ENCODE data around the gene RAPGEF1.
"Not testable (repeated sequence)": the region's sequence is repeated elsewhere in the genome, so short reads cannot be mapped to it uniquely, and the experiment has no call there.

Gene RAPGEF1

DNA sequence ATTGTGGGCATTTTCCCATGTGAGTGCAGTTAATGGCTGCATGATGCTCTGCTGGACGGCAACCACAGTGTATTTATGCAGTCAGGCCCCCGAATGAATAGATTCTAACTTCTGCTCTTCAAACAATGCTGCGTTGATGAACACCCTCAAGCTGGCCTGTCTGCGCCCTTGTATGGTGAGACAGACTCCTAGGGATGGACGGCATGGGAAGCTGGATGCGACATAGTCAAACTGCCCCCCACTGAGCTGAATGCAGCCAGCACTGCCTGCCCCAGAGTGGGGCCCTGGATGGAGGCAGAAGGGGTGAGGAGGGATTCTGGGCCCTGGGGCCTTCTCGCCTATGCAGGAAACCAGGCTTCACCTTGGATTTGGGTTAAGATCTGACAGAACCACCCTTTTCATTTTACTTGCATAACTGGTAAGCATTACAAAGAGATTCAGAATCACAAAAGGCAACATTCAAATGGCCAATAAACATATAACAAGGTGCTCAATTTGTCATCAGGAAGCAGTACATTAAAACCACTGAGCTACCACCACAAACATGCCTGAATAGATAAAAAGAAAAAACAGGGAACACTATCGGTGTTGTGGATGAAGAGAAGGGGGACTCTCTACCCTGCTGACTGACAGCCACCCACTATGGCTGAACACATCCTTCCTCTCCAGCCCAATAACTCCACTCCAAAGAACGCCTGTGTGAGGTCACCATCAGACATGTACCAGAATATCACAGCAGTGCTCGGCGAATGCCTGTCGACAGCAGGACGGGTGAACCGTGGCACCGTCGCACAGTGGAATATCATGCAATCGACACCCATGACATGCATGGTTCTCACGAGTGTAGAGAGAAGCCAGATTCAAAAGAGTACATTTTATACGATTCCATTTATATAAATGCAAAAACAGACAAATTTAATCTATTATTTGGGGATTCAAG, 79.1 kb downstream of the RAPGEF1 start:
- TF ChIP-seq JUND (IDR thresholded peaks at IDR 0.05; ENCODE audit: low read depth) = no peak
- no peak for DNase-seq (ENCODE audit: low read depth in 1 of 2, low spot score in 1 of 2)
- in situ Hi-C loops (cut with HindIII; ENCODE audit: low pct_unique_long_range_greater_than_20kb, low sequenced_read_pairs) = no loop called here

DNA sequence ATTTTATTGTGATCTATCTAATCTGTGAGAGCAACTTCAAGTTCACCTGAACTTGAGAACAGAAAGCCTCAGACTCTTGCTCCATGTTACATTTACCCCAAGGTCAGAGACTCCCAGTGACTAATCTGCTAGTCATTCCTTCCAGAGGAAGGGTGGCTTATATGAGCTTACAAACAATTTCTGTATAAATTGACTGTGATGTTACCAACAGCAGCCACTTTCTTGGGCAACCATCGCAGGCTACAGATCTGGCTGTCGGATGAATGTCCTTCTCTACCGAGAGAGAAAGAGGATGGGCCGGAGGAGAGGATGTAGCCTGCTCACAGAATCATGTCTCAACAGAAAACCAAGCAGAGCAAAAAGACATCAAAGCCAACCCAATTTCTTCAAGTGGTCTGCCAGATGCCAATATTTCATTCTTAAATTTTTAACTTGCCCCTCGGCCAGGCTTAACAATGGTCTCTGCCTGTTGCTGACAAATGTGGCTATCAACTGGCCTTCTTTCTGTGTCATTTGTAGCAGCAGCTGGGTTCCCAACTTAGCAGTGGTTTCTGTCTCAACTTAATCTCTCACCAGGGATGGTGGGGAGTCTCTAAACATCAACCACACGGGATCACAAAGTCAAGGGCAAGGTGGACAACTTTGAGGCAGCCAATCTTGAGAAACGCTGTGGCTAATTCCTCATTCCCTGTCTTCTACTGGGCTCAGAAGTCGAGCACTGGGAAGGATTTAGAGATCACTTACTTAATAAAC, 81.3 kb downstream of the RAPGEF1 start:
- no peak for DNase-seq (ENCODE audit: low read depth in 1 of 2, low spot score in 1 of 2)
- no peak for TF ChIP-seq JUND (IDR thresholded peaks at IDR 0.05; ENCODE audit: low read depth)
- in situ Hi-C loops (cut with HindIII; ENCODE audit: low pct_unique_long_range_greater_than_20kb, low sequenced_read_pairs) = no loop called here

DNA sequence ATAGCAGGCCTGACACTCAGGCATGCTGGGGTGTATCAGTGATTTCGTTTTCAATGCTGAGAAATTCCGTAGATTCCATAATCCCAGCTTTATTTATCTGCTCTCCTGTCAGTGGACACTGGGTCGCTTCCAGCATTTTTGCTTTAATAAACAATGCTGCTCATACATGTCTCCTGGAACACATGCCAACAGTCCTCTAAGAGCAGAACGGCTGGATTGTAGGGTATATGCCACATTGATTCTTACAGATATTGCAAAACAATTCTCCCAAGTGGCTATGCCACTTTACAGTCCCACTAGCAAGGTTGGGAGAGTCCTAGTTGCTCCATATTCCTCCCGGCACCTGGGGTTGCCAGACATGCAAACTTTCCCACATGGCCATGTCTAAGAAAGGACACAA, 81.9 kb downstream of the RAPGEF1 start:
- TF ChIP-seq JUND (IDR thresholded peaks at IDR 0.05; ENCODE audit: low read depth) = no peak
- in situ Hi-C loops (cut with HindIII; ENCODE audit: low pct_unique_long_range_greater_than_20kb, low sequenced_read_pairs) = no loop called here
- peak in 1 of 2 experiments; percentile 84 for DNase-seq (ENCODE audit: low read depth in 1 of 2, low spot score in 1 of 2)

DNA sequence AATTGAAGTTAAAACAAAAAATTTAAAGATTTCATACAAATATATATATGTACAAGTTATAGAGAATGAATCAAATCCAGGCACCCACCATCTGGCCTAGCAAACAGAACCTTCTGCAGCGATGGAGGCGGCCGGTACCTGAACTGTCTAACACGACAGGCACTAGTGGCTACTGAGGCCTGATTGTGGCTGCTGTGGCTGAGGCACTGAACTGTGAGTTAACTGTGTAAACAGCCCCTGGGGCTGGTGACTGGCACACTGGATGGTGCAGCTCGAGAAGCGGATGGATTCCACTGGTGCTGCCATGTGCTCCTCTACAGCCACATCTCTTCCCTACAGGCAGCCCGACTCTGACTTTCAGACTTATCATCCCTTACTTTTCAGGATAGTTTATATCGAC, 82.4 kb downstream of the RAPGEF1 start:
- no peak for TF ChIP-seq JUND (IDR thresholded peaks at IDR 0.05; ENCODE audit: low read depth)
- in situ Hi-C loops (cut with HindIII; ENCODE audit: low pct_unique_long_range_greater_than_20kb, low sequenced_read_pairs) = no loop called here
- DNase-seq (ENCODE audit: low read depth in 1 of 2, low spot score in 1 of 2) = peak in 1 of 2 experiments; percentile 81

DNA sequence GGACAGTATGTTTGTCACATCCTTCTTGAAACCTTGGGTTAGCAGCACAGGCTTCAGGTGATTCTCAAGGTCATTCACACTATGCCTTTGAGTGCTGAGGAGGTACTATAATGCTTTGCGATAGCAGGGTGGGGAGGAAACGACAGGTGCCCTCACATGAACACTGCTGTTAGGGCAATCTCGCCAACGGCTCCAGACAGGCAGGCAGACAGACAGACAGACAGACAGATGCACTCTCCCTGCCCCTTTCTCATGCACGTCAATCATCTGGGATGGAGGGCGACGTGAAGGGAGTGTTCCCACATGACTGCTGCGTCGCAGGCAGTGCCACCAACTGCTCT, 82.9 kb downstream of the RAPGEF1 start:
- in situ Hi-C loops (cut with HindIII; ENCODE audit: low pct_unique_long_range_greater_than_20kb, low sequenced_read_pairs) = no loop called here
- TF ChIP-seq JUND (IDR thresholded peaks at IDR 0.05; ENCODE audit: low read depth) = no peak
- DNase-seq (ENCODE audit: low read depth in 1 of 2, low spot score in 1 of 2) = no peak

DNA sequence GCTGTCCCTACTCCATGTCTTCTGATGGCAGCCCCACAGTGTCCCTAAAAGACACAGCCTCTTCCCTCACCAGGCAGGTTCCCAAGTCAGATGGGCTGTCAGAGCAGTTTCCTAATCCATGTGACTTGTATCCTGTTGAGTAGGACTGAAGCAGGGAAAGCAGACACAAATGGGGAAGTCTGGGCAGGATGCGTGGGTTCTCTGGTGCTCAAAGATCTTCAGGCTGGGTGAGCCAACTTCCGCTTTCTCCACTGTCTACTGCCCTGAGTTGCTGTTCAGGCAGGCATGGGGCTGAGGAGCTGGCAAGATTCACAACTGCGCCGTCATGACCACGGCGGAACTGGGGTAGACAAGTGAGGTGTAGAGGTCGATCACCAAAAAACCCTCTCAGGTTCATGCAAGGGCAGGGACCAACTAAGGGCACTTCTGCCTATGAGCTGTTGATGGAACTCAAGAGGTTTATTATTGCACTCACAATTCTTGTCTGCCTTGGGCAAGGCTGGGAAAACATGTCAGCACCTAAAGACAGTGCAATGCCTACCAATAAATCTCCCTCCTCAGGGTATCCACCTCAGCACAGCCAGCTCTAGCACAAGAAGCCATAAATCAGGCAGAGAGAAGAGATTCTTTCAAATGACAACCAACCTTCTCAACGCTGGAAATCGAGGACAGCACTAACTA, 83.4 kb downstream of the RAPGEF1 start:
- DNase-seq (ENCODE audit: low read depth in 1 of 2, low spot score in 1 of 2) = no peak
- in situ Hi-C loops (cut with HindIII; ENCODE audit: low pct_unique_long_range_greater_than_20kb, low sequenced_read_pairs) = no loop called here
- TF ChIP-seq JUND (IDR thresholded peaks at IDR 0.05; ENCODE audit: low read depth) = no peak

GRCh38 chr9:131654369-131654768, 85.5 kb downstream of the RAPGEF1 start:
- DNase-seq (ENCODE audit: low read depth in 1 of 2, low spot score in 1 of 2); in situ Hi-C loops (cut with HindIII; ENCODE audit: low pct_unique_long_range_greater_than_20kb, low sequenced_read_pairs): not testable (repeated sequence)

DNA sequence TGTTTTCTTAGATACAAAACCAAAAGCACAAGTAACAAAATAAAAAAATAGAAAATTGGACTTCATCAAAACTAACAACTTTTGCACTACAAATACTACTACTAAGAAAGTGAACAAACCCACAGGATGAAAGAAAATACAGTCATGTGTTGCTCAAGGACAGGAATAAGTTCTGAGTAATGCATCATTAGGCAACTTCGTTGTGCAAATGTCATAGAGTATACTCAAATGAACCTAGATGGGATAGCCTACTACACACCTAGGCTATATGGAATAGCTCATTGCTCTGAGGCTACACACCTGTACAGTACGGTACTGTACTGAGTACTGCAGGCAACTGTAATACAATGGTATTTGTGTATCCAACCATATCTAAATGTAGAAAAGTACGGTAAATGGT, 88.3 kb downstream of the RAPGEF1 start:
- DNase-seq (ENCODE audit: low read depth in 1 of 2, low spot score in 1 of 2) = no peak
- in situ Hi-C loops (cut with HindIII; ENCODE audit: low pct_unique_long_range_greater_than_20kb, low sequenced_read_pairs) = no loop called here
- TF ChIP-seq JUND (IDR thresholded peaks at IDR 0.05; ENCODE audit: low read depth) = no peak

- in situ Hi-C loops (cut with HindIII; ENCODE audit: low pct_unique_long_range_greater_than_20kb, low sequenced_read_pairs) = no loop called here
- DNase-seq (ENCODE audit: low read depth in 1 of 2, low spot score in 1 of 2) = no peak
- TF ChIP-seq JUND (IDR thresholded peaks at IDR 0.05; ENCODE audit: low read depth) = no peak
Measured at GRCh38 chr9:131651160-131651559, 88.7 kb downstream of the RAPGEF1 start.

GRCh38 chr9:131650254-131650653, 89.6 kb downstream of the RAPGEF1 start:
- peak in 1 of 2 experiments; percentile 70 for DNase-seq (ENCODE audit: low read depth in 1 of 2, low spot score in 1 of 2)
- TF ChIP-seq JUND (IDR thresholded peaks at IDR 0.05; ENCODE audit: low read depth) = no peak
- in situ Hi-C loops (cut with HindIII; ENCODE audit: low pct_unique_long_range_greater_than_20kb, low sequenced_read_pairs) = no loop called here

- DNase-seq (ENCODE audit: low read depth in 1 of 2, low spot score in 1 of 2) = no peak
- in situ Hi-C loops (cut with HindIII; ENCODE audit: low pct_unique_long_range_greater_than_20kb, low sequenced_read_pairs) = no loop called here
- no peak for TF ChIP-seq JUND (IDR thresholded peaks at IDR 0.05; ENCODE audit: low read depth)
Measured at GRCh38 chr9:131649646-131650045, 90.2 kb downstream of the RAPGEF1 start.

DNA sequence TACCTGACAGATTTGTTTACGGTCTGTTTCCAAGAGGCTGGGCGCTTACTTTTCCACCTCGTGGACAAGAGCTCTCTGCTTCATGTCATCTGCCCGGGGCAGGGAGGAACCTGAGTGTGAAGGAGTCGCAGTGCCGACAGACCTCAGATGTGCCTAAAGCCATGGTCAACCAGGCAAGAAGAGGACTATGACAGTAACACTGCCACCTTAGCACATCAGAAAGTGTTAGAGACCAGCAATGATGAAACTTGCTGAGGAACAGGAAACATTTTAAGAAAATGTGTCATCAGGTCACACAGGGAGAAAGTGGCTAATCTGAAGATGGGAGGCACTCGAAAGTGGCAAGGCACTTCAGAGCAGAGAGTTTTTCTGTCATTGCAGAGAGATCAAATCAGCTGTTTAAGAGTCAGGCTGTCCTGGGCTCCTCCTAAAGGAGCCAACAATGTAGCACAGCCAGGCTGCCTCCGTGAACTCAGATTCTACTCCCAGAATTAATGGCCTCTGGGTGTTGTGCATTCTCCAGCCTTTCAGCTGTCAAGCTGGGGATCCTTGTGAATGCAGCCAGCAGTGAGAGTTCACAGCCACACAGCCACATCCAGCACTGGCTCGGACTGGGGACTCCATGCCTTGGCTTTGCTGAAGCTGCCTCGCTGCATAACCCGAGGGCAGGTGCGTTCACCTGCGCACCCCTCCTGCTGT, 94.6 kb downstream of the RAPGEF1 start:
- in situ Hi-C loops (cut with HindIII; ENCODE audit: low pct_unique_long_range_greater_than_20kb, low sequenced_read_pairs) = no loop called here
- DNase-seq (ENCODE audit: low read depth in 1 of 2, low spot score in 1 of 2) = peak in 1 of 2 experiments; percentile 64
- no peak for TF ChIP-seq JUND (IDR thresholded peaks at IDR 0.05; ENCODE audit: low read depth)

Measured in T47D (cell line).